ENCODE data around the gene TSC22D2.

The TSC22D2 gene

GRCh38 chr3:150412561-150413231 is 4.6 kb downstream of the TSC22D2 start:
- DNase-seq: no peak

GRCh38 chr3:150414258-150414657 is 6.2 kb downstream of the TSC22D2 start:
- no peak for DNase-seq

- no peak for DNase-seq
These were observed 6.9 kb downstream of the TSC22D2 start for GRCh38 chr3:150414959-150415358.

- no peak for DNase-seq
These were observed 11.2 kb downstream of the TSC22D2 start for GRCh38 chr3:150419076-150419868.

- DNase-seq: no peak
These were observed 11.9 kb downstream of the TSC22D2 start for GRCh38 chr3:150419959-150420358.

GRCh38 chr3:150421256-150421655 is 13.2 kb downstream of the TSC22D2 start:
- DNase-seq: no peak

GRCh38 chr3:150421799-150422548 is 13.9 kb downstream of the TSC22D2 start:
- DNase-seq: no peak

- no peak for DNase-seq
These were observed 14.8 kb downstream of the TSC22D2 start for GRCh38 chr3:150422907-150423306.

- DNase-seq: no peak
These were observed 15.7 kb downstream of the TSC22D2 start for GRCh38 chr3:150423761-150424160.

GRCh38 chr3:150426292-150426691 is 18.2 kb downstream of the TSC22D2 start:
- no peak for DNase-seq

GRCh38 chr3:150428562-150428961 is 20.5 kb downstream of the TSC22D2 start:
- no peak for DNase-seq

- DNase-seq: no peak
These were observed 21.9 kb downstream of the TSC22D2 start for GRCh38 chr3:150429767-150430671.

GRCh38 chr3:150433347-150433746 is 25.2 kb downstream of the TSC22D2 start:
- no peak for DNase-seq

- no peak for DNase-seq
These were observed 26.1 kb downstream of the TSC22D2 start for GRCh38 chr3:150434234-150434633.

GRCh38 chr3:150436161-150436560 is 28.1 kb downstream of the TSC22D2 start:
- no peak for DNase-seq

- DNase-seq: no peak
These were observed 31.6 kb downstream of the TSC22D2 start for GRCh38 chr3:150439657-150440056.

- DNase-seq: no peak
These were observed 35.2 kb downstream of the TSC22D2 start for GRCh38 chr3:150443331-150443741.

- DNase-seq: no peak
These were observed 36.3 kb downstream of the TSC22D2 start for GRCh38 chr3:150444371-150444770.

- no peak for DNase-seq
These were observed 38.4 kb downstream of the TSC22D2 start for GRCh38 chr3:150446470-150446977.

GRCh38 chr3:150447084-150447483 is 39.0 kb downstream of the TSC22D2 start:
- DNase-seq: no peak

- DNase-seq: no peak
These were observed 39.8 kb downstream of the TSC22D2 start for GRCh38 chr3:150447631-150448465.
